ENCODE results near the gene FAM83G.

The FAM83G gene

GRCh38 chr17:18921485-18921884 is 83.1 kb downstream of the FAM83G start:
- TF ChIP-seq CTCF (IDR thresholded peaks at IDR 0.05; ENCODE audit: low read depth, low read length, missing control alignments): no peak
- H3K4me3 ChIP-seq (ENCODE audit: low read depth, low read length): no peak overlapping the region
- DNase-seq (ENCODE audit: low read depth): no peak
- in situ Hi-C loops (cut with HindIII; ENCODE audit: low sequenced_read_pairs): no loop called here

GRCh38 chr17:18920911-18921441 is 83.6 kb downstream of the FAM83G start:
- no peak for DNase-seq (ENCODE audit: low read depth)
- H3K4me3 ChIP-seq (ENCODE audit: low read depth, low read length): no peak overlapping the region
- in situ Hi-C loops (cut with HindIII; ENCODE audit: low sequenced_read_pairs): no loop called here
- no peak for TF ChIP-seq CTCF (IDR thresholded peaks at IDR 0.05; ENCODE audit: low read depth, low read length, missing control alignments)

DNA sequence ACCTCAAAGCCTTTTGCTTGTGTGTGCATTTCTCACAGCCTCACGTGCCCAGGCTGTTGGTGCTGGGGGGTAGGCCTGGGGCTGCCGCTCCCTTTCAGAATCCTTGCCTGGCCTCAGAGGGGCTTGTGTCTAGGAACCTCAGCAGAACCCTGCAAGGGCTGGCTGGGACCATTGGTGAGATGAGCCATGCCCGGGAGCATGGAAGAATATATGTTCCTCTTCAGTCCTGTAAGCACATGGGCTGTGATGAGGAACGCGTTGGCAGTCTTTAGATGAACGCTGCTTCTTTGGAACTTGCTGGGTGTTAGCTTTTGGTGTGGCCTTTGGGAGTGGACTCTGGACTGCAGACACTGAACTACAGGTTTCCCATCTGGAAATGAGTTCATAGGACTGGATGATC is 84.6 kb downstream of the FAM83G start:
- in situ Hi-C loops (cut with HindIII; ENCODE audit: low sequenced_read_pairs): no loop called here
- TF ChIP-seq CTCF (IDR thresholded peaks at IDR 0.05; ENCODE audit: low read depth, low read length, missing control alignments): no peak
- H3K4me3 ChIP-seq (ENCODE audit: low read depth, low read length): no peak overlapping the region
- no peak for DNase-seq (ENCODE audit: low read depth)
